HepG2 (cell line): ENCODE data around the gene CLDN10. TPM values are rescaled to one million over a fixed set of nuclear protein-coding genes. Genes with fewer than 3 reads are reported as not detected.
A peak's percentile ranks its signal among the peaks of the same experiment; 100 is the strongest.

Experiments
- ATAC-seq: fragments of 200-7000 bp; cut with Tn5 transposase; 3 replicates; pipeline ENCODE4 v1.9.1; 2020; ENCODE audit warnings: mild to moderate bottlenecking, moderate library complexity
- Bru-seq: library from RNA; stranded (reverse); fragments of 400-500 nt; gene quantifications from one replicate; lab custom pipeline; 2021; lab: Mats Ljungman, UMichigan
- BruChase-seq, 2 experiments: library from RNA; stranded (reverse); fragments of 400-500 nt; gene quantifications; one replicate each; lab custom pipeline; 2021; lab: Mats Ljungman, UMichigan
- BruUV-seq: library from RNA; stranded (reverse); fragments of 400-500 nt; replicated peaks from 2 replicates; lab custom pipeline; 2021; lab: Mats Ljungman, UMichigan
- CTCF ChIA-PET: fragments of 300-600 bp; formaldehyde crosslinking; extraction: SDS; loops from one replicate; lab custom pipeline; 2021; ENCODE audit warnings: low total read pairs, inconsistent platforms, low intra/inter-chr PET ratio; lab: Yijun Ruan, JAX
- POLR2A ChIA-PET: fragments of 350-600 bp; sonication (Branson Sonifier 250); formaldehyde crosslinking; loops from one replicate; lab custom pipeline; 2020; ENCODE audit warnings: antibody characterized with exemption, inconsistent platforms; lab: Yijun Ruan, JAX
- DNase-seq: peaks from one replicate; pipeline ENCODE4 v3.0.0-alpha.2; 2015; ENCODE audit warnings: low spot score
- FAIRE-seq: peaks from 3 replicates; lab custom pipeline; 2011; peaks lifted over from hg19 to GRCh38; lab: Jason Lieb, UNC
- H2AFZ ChIP-seq: one replicate; pipeline ENCODE4 v1.6.1; 2011; ENCODE audit warnings: low read length, inconsistent platforms
- H3K27ac ChIP-seq: fragments of 300-600 bp; 3 replicates; pipeline ENCODE4 v1.8.0; 2011; ENCODE audit warnings: mixed run types, mild to moderate bottlenecking, mixed read lengths, low read length, inconsistent platforms; ENCODE audit not compliant: insufficient read depth; ENCODE audit errors: extremely low read length
- H3K27me3 ChIP-seq, 2 experiments: fragments of 200-600 bp in 1 of 2; 2 replicates in 1 of 2; 3 replicates in 1 of 2; pipeline versions ENCODE4 v1.6.0 to v1.8.0; 2011; ENCODE audit warnings: low read length in 2 of 2, mild to moderate bottlenecking in 2 of 2, moderate library complexity in 2 of 2, inconsistent platforms in 1 of 2; ENCODE audit not compliant: insufficient read depth in 2 of 2, control insufficient read depth in 1 of 2
- H3K36me3 ChIP-seq, 2 experiments: fragments of 200-600 bp in 1 of 2; replicated peaks in 1 of 2; 2 replicates in 1 of 2; 3 replicates in 1 of 2; pipeline versions ENCODE4 v1.5.1 to v1.8.0; 2011; ENCODE audit warnings: low read length in 2 of 2, inconsistent platforms in 1 of 2; ENCODE audit not compliant: insufficient read depth in 2 of 2, control insufficient read depth in 1 of 2
- H3K4me1 ChIP-seq: 2 replicates; pipeline ENCODE4 v1.5.1; 2012; ENCODE audit warnings: low read length, inconsistent platforms; ENCODE audit not compliant: insufficient read depth
- H3K4me2 ChIP-seq: 2 replicates; pipeline ENCODE4 v1.6.0; 2011; ENCODE audit warnings: low read depth, low read length, inconsistent platforms
- H3K4me3 ChIP-seq, 3 experiments: fragments of 200-600 bp in 1 of 3; sonication (generic), shearing (Covaris generic) in 1 of 3; replicated peaks in 1 of 3; 2 replicates each; pipeline ENCODE4 v1.5.1; 2011 to 2016; ENCODE audit warnings: low read length in 3 of 3, inconsistent platforms in 2 of 3, low read depth in 2 of 3, mild to moderate bottlenecking in 2 of 3, control low read depth in 1 of 3, mixed read lengths in 1 of 3; ENCODE audit not compliant: insufficient read depth in 1 of 3
- H3K79me2 ChIP-seq: one replicate; pipeline ENCODE4 v1.6.1; 2011; ENCODE audit warnings: low read length, inconsistent platforms; ENCODE audit not compliant: insufficient read depth
- H3K9ac ChIP-seq: 2 replicates; pipeline ENCODE4 v1.6.0; 2011; ENCODE audit warnings: mild to moderate bottlenecking, low read depth, low read length, inconsistent platforms; ENCODE audit not compliant: insufficient read depth
- H3K9me3 ChIP-seq: 2 replicates; pipeline ENCODE4 v1.5.1; 2012; ENCODE audit warnings: mild to moderate bottlenecking, low read length
- H4K20me1 ChIP-seq: 2 replicates; pipeline ENCODE4 v1.6.0; 2011; ENCODE audit warnings: inconsistent platforms, mild to moderate bottlenecking, low read length, moderate library complexity; ENCODE audit not compliant: insufficient read depth
- ETS1 ChIP-seq: sonication (generic); formaldehyde crosslinking; IDR thresholded peaks from 2 replicates; pipeline ENCODE4 v1.4.0; 2020; ENCODE audit warnings: missing genetic modification reagents
- FOSL2 ChIP-seq: sonication (generic); formaldehyde crosslinking; IDR thresholded peaks from 2 replicates; pipeline ENCODE4 v1.4.0; 2020; ENCODE audit warnings: missing genetic modification reagents
- GLMP ChIP-seq: sonication (generic); formaldehyde crosslinking; IDR thresholded peaks from 2 replicates; pipeline ENCODE4 v1.9.0; 2021; ENCODE audit warnings: missing genetic modification reagents, mild to moderate bottlenecking, borderline replicate concordance
- HMG20B ChIP-seq: conservative IDR thresholded peaks from 2 replicates; pipeline ENCODE4 v1.6.1; 2016; ENCODE audit warnings: missing genetic modification reagents, missing compliant biosample characterization
- POLR2A ChIP-seq, 2 experiments: IDR thresholded peaks; 2 replicates each; pipeline ENCODE4 v1.6.1; 2011; ENCODE audit warnings: low read depth in 2 of 2, low read length in 2 of 2, mild to moderate bottlenecking in 1 of 2, moderate library complexity in 1 of 2; ENCODE audit not compliant: insufficient read depth in 1 of 2
- RFXANK ChIP-seq: IDR thresholded peaks from 2 replicates; pipeline ENCODE4 v1.6.1; 2016
- SKI ChIP-seq: fragments of 450-650 bp; IDR thresholded peaks from one replicate; pipeline ENCODE4 v1.6.1; 2018; ENCODE audit warnings: mild to moderate bottlenecking; ENCODE audit not compliant: partially characterized antibody
- ZBTB4 ChIP-seq: sonication (generic); formaldehyde crosslinking; IDR thresholded peaks from 2 replicates; pipeline ENCODE4 v1.4.0; 2020; ENCODE audit warnings: missing genetic modification reagents, mild to moderate bottlenecking, borderline replicate concordance
- ZBTB49 ChIP-seq: sonication (generic); formaldehyde crosslinking; IDR thresholded peaks from 2 replicates; pipeline ENCODE4 v1.4.0; 2020; ENCODE audit warnings: missing genetic modification reagents, borderline replicate concordance
- ZNF570 ChIP-seq: sonication (generic); formaldehyde crosslinking; IDR thresholded peaks from 2 replicates; pipeline ENCODE4 v1.4.0; 2020; ENCODE audit warnings: mild to moderate bottlenecking, missing genetic modification reagents, borderline replicate concordance
- WGBS: methylation state at CpG from one replicate; pipeline ENCODE4 v1.1.6; 2017; ENCODE audit warnings: low lambda C conversion rate; 5-methylcytosine and 5-hydroxymethylcytosine counted together
- in situ Hi-C: cut with HindIII; loops from 2 replicates; pipeline ENCODE4 v1.10.0; 2017; ENCODE audit warnings: low pct_unique_long_range_greater_than_20kb; ENCODE audit not compliant: extremely low pct_ligation_motif_present
- intact Hi-C: fragments of 100-400 bp; cut with micrococcal nuclease; formaldehyde crosslinking; loops from one replicate; pipeline ENCODE4 v1.10.0; 2022; ENCODE audit not compliant: unreplicated experiment
- long read RNA-seq, 2 experiments: library from RNA in 1 of 2; library from polyadenylated mRNA in 1 of 2; stranded (forward) in 1 of 2; unstranded in 1 of 2; transcript quantifications; one replicate each; pipeline ENCODE4 v2.0.0, GENCODE V29; 2019 to 2022
- polyA minus RNA-seq, 3 experiments: library from RNA; depleted of rRNA, polyadenylated mRNA; stranded (reverse); fragments of >200 nt; gene quantifications; 2 replicates each; pipeline ENCODE4 v1.2.3, GENCODE V29; 2011; ENCODE audit warnings: low replicate concordance in 1 of 3
- polyA plus RNA-seq, 8 experiments: library from polyadenylated mRNA; depleted of rRNA in 3 of 8; stranded (reverse) in 7 of 8; unstranded in 1 of 8; fragments of >200 nt; fragmentation: Illumina TruSeq in 4 of 8; extraction: Trizol in 4 of 8; gene quantifications; 2 replicates each; pipeline versions ENCODE4 v1.2.1 to v1.2.3, GENCODE V29; 2011 to 2016; ENCODE audit warnings: low read depth in 4 of 8, missing spikeins in 1 of 8, mixed read lengths in 1 of 8; ENCODE audit not compliant: insufficient read depth in 1 of 8
- total RNA-seq, 5 experiments: library from RNA; depleted of rRNA; stranded (reverse); fragments of >200 nt; fragmentation: Illumina TruSeq; extraction: Trizol; gene quantifications; 2 replicates each; pipeline ENCODE4 v1.2.3, GENCODE V29; 2016; ENCODE audit warnings: low read depth in 1 of 5

The CLDN10 gene
- not detected in 2 replicates for total RNA-seq (2016; rRNA removed; fragmentation: Illumina TruSeq; extraction: Trizol)
- total RNA-seq (2016; cell fraction: cytosol; rRNA removed; fragmentation: Illumina TruSeq; extraction: Trizol; ENCODE audit: low read depth), result not detected in 2 replicates
- total RNA-seq (2016; cell fraction: insoluble cytoplasmic fraction; rRNA removed; fragmentation: Illumina TruSeq; extraction: Trizol), result not detected in 2 replicates
- total RNA-seq (2016; cell fraction: membrane; rRNA removed; fragmentation: Illumina TruSeq; extraction: Trizol), result not detected in 2 replicates
- total RNA-seq (2016; cell fraction: nucleus; rRNA removed; fragmentation: Illumina TruSeq; extraction: Trizol), result not detected in 2 replicates
- not detected in 2 replicates for polyA plus RNA-seq (2011; rRNA removed)
- not detected in 2 replicates for polyA plus RNA-seq (2011; cell fraction: cytosol; rRNA removed)
- polyA plus RNA-seq (2011; cell fraction: nucleus; rRNA removed), result not detected in 2 replicates
- polyA plus RNA-seq (2012), result not detected in 2 replicates
- polyA plus RNA-seq (2016; cell fraction: cytosol; fragmentation: Illumina TruSeq; extraction: Trizol; ENCODE audit: low read depth), result not detected in 2 replicates
- not detected in 2 replicates for polyA plus RNA-seq (2016; cell fraction: insoluble cytoplasmic fraction; fragmentation: Illumina TruSeq; extraction: Trizol; ENCODE audit: low read depth)
- not detected in 2 replicates for polyA plus RNA-seq (2016; cell fraction: membrane; fragmentation: Illumina TruSeq; extraction: Trizol; ENCODE audit: low read depth)
- polyA plus RNA-seq (2016; cell fraction: nucleus; fragmentation: Illumina TruSeq; extraction: Trizol; ENCODE audit: insufficient read depth, low read depth), result not detected in 2 replicates
- not detected in 2 replicates for polyA minus RNA-seq (2011; rRNA and poly(A)+ RNA removed; ENCODE audit: low replicate concordance)
- polyA minus RNA-seq (2011; cell fraction: cytosol; rRNA and poly(A)+ RNA removed), result not detected in 2 replicates
- not detected in 2 replicates for polyA minus RNA-seq (2011; cell fraction: nucleus; rRNA and poly(A)+ RNA removed)
- percentile 1 among the genes with signal in this experiment for Bru-seq, nascent RNA
- BruChase-seq, experiment 1, labeled RNA remaining after a 6-hour chase, result percentile 1 among the genes with signal in this experiment
- not detected for BruChase-seq, experiment 2, labeled RNA remaining after a 2-hour chase
- long read RNA-seq, experiment 1, result 0 reads
- long read RNA-seq, experiment 2, result 0 reads

GRCh38 chr13:95552539-95553441 lies at the start of gene CLDN10:
Gene CLDN10 (plus strand): TSS chr13:95552720. CDS start chr13:95552754, 34 bp downstream.
- Histone ChIP-seq H3K4me3 (no peak within 1 kb of the TSS), H2AFZ (no peak within 1 kb of the TSS), H3K79me2 (no peaks in the 10 kb centered on the region), H3K4me2 (no peak within 1 kb of the TSS), H3K9ac (no peak within 1 kb of the TSS), H3K36me3 (no peaks in the 10 kb centered on the region), H3K27ac (no peak within 1 kb of the TSS), H4K20me1 (no peaks in the 10 kb centered on the region), H3K27me3 (peaks cover 2 to 38% of the 10 kb centered on the region in 2 experiments; a peak in 4 of 5 replicates), H3K9me3 (no peaks in the 10 kb centered on the region), H3K4me1 (peaks cover 17% of the 10 kb centered on the region)
- ChIA-PET POLR2A (no interaction called here), CTCF (no interaction called here)
- intact Hi-C loops, result no loop called here
- ATAC-seq (no peak; the same call in 2 of the 3 replicates), FAIRE-seq (no peak), DNase-seq (no peak)
- no TSS peak for BruUV-seq
- in situ Hi-C loops, result no loop called here
- WGBS, result 63% methylated on average over 46 of the region's 70 CpGs
- no peak for TF ChIP-seq SKI
- TF ChIP-seq POLR2A (IDR thresholded peaks at IDR 0.05; ENCODE audit: insufficient read depth in 1 of 2, low read depth in 2 of 2, low read length in 2 of 2), result no peak
- no peak for TF ChIP-seq FOSL2 (CRISPR knock-in tag)
- TF ChIP-seq ZBTB4 (CRISPR knock-in tag), result no peak
- TF ChIP-seq ETS1, result no peak
- no peak for TF ChIP-seq ZNF570 (CRISPR knock-in tag)
- TF ChIP-seq RFXANK (CRISPR knock-in tag), result no peak
- no peak for TF ChIP-seq ZBTB49 (CRISPR knock-in tag)
- no peak for TF ChIP-seq HMG20B (CRISPR knock-in tag)
- no peak for TF ChIP-seq GLMP (CRISPR knock-in tag)
